ENCODE measurements around the gene OR4E2.
"Not testable (repeated sequence)": the region's sequence is repeated elsewhere in the genome, so short reads cannot be mapped to it uniquely, and the experiment has no call there.

The OR4E2 gene

DNA sequence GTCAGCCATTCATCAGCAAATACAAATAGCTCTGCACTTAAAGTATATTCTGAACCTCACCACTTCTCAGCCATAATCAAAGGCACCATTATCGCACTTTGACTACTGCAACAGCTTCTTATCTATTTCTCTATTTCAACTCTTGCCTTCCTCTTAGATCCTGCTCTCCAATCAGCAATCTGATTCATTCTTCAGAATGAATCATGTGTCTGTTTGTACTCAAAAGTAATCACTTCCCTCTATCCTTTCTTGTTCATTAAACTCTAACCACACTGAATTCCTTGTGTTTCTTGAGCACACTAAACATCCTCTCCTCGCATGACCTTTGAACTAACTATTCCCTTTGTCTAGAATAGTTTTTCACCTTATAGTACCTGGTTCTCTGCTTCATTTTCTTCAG, 32.8 kb downstream of the OR4E2 start:
- Histone ChIP-seq H3K4me1 (ENCODE audit: control insufficient read depth in 1 of 2, insufficient read depth in 2 of 2, low read length in 2 of 2) (no peaks in the 10 kb centered on the region), H3K27me3 (ENCODE audit: control insufficient read depth in 1 of 2, insufficient read depth in 2 of 2, low read length in 2 of 2) (no peaks in the 10 kb centered on the region), H3K4me3 (ENCODE audit: low read depth in 1 of 2, low read length in 2 of 2) (no peak overlapping the region), H3K27ac (ENCODE audit: low read depth, low read length) (no peak overlapping the region), H3K9ac (ENCODE audit: low read depth in 1 of 2, low read length in 2 of 2) (no peak overlapping the region), H3K36me3 (ENCODE audit: control insufficient read depth in 1 of 2, insufficient read depth in 2 of 2, low read length in 2 of 2) (no peaks in the 10 kb centered on the region), H3K9me3 (ENCODE audit: control insufficient read depth in 1 of 2, low read length in 2 of 2) (no peaks in the 10 kb centered on the region)

DNA sequence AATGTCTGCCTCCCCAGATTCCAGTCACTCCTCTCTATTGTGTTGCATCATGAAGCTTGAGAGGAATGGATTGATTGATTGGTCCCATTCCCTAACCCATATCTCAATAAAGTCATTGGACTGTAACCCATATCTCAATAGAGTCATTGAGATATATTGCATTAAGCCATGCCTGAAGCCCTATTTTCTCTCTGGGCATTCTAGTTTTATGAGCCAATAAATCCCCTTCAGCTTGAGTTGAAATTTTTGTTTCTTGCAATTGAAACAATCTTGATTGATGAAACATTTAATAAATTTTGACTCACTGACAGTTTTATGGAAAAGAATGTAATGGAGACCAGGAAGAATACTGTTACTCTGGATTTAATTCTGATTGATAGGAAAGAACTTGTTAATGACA, 40.8 kb downstream of the OR4E2 start:
- H3K36me3 ChIP-seq (ENCODE audit: control insufficient read depth in 1 of 2, insufficient read depth in 2 of 2, low read length in 2 of 2) = no peaks in the 10 kb centered on the region
- H3K4me3 ChIP-seq (ENCODE audit: low read depth in 1 of 2, low read length in 2 of 2) = no peak overlapping the region
- no peak overlapping the region for H3K9ac ChIP-seq (ENCODE audit: low read depth in 1 of 2, low read length in 2 of 2)
- H3K4me1 ChIP-seq (ENCODE audit: control insufficient read depth in 1 of 2, insufficient read depth in 2 of 2, low read length in 2 of 2) = no peaks in the 10 kb centered on the region
- H3K27ac ChIP-seq (ENCODE audit: low read depth, low read length) = no peak overlapping the region
- no peaks in the 10 kb centered on the region for H3K27me3 ChIP-seq (ENCODE audit: control insufficient read depth in 1 of 2, insufficient read depth in 2 of 2, low read length in 2 of 2)
- H3K9me3 ChIP-seq (ENCODE audit: control insufficient read depth in 1 of 2, low read length in 2 of 2) = no peaks in the 10 kb centered on the region

DNA sequence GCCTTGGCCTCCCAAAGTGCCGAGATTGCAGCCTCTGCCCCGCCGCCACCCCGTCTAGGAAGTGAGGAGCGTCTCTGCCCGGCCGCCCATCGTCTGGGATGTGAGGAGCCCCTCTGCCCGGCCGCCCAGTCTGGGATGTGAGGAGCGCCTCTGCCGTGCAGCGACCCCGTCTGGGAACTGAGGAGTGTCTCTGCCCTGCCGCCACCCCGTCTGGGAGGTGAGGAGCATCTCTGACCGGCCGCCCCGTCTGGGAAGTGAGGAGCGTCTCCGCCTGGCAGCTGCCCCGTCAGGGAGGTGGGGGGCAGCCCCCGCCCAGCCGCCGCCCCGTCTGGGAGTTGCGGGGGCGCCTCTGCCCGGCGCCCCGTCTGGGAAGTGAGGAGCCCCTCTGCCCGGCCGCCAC, 44.0 kb downstream of the OR4E2 start:
- H3K4me3 ChIP-seq (ENCODE audit: low read depth in 1 of 2, low read length in 2 of 2) = not testable (repeated sequence)

DNA sequence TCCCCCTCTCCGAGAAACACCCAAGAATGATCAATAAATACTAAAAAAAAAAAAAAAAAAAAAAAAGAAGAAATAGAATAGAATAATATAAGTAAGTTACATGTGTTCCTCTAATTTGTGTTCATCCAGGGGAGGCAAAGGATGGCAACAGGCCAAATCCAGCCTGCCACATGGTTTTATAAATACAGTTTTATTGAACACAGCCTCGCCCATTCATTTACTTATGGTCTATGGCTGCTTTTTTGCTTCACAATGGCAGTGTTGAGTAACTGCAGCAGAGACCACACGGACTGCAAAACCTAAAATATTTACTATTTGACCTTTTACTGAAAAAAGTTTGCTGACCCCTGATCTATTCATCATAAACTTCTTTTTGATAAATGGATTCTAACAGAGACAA, 44.9 kb downstream of the OR4E2 start:
- not testable (repeated sequence) for H3K36me3 ChIP-seq (ENCODE audit: control insufficient read depth in 1 of 2, insufficient read depth in 2 of 2, low read length in 2 of 2); H3K9ac ChIP-seq (ENCODE audit: low read depth in 1 of 2, low read length in 2 of 2)

More for the DNA sequence above, 44.0 kb downstream of the OR4E2 start:
- H3K9me3 ChIP-seq (ENCODE audit: control insufficient read depth in 1 of 2, low read length in 2 of 2); H3K4me1 ChIP-seq (ENCODE audit: control insufficient read depth in 1 of 2, insufficient read depth in 2 of 2, low read length in 2 of 2); H3K9ac ChIP-seq (ENCODE audit: low read depth in 1 of 2, low read length in 2 of 2); H3K27ac ChIP-seq (ENCODE audit: low read depth, low read length); H3K36me3 ChIP-seq (ENCODE audit: control insufficient read depth in 1 of 2, insufficient read depth in 2 of 2, low read length in 2 of 2); H3K27me3 ChIP-seq (ENCODE audit: control insufficient read depth in 1 of 2, insufficient read depth in 2 of 2, low read length in 2 of 2): not testable (repeated sequence)

DNA sequence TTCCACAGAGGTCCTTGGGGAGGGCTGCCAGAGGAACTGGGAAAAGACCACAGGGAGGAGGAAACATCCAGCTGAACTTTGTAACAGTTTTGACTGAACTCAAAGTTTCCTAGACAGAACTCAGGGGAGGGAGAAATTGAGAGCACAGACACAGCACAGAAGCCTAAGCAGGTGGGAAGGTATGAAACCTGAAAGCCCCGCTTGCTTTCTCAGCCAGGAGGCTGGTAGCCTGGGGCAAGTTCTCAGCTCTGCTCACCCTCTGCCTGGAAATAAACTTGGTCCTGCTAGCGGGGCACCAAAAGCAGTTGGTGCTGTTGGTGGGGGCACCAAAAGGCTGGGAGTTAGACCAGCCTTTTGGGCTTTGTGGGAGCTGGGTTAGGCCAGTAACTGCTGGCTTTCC, 45.9 kb downstream of the OR4E2 start:
- H3K9me3 ChIP-seq (ENCODE audit: control insufficient read depth in 1 of 2, low read length in 2 of 2) = no peaks in the 10 kb centered on the region
- H3K27me3 ChIP-seq (ENCODE audit: control insufficient read depth in 1 of 2, insufficient read depth in 2 of 2, low read length in 2 of 2) = no peaks in the 10 kb centered on the region
- no peaks in the 10 kb centered on the region for H3K36me3 ChIP-seq (ENCODE audit: control insufficient read depth in 1 of 2, insufficient read depth in 2 of 2, low read length in 2 of 2)
- no peak overlapping the region for H3K9ac ChIP-seq (ENCODE audit: low read depth in 1 of 2, low read length in 2 of 2)
- no peak overlapping the region for H3K4me3 ChIP-seq (ENCODE audit: low read depth in 1 of 2, low read length in 2 of 2)
- no peaks in the 10 kb centered on the region for H3K4me1 ChIP-seq (ENCODE audit: control insufficient read depth in 1 of 2, insufficient read depth in 2 of 2, low read length in 2 of 2)
- no peak overlapping the region for H3K27ac ChIP-seq (ENCODE audit: low read depth, low read length)

More for the DNA sequence above, 44.9 kb downstream of the OR4E2 start:
- not testable (repeated sequence) for H3K4me1 ChIP-seq (ENCODE audit: control insufficient read depth in 1 of 2, insufficient read depth in 2 of 2, low read length in 2 of 2); H3K9me3 ChIP-seq (ENCODE audit: control insufficient read depth in 1 of 2, low read length in 2 of 2); H3K27me3 ChIP-seq (ENCODE audit: control insufficient read depth in 1 of 2, insufficient read depth in 2 of 2, low read length in 2 of 2); H3K4me3 ChIP-seq (ENCODE audit: low read depth in 1 of 2, low read length in 2 of 2); H3K27ac ChIP-seq (ENCODE audit: low read depth, low read length)

DNA sequence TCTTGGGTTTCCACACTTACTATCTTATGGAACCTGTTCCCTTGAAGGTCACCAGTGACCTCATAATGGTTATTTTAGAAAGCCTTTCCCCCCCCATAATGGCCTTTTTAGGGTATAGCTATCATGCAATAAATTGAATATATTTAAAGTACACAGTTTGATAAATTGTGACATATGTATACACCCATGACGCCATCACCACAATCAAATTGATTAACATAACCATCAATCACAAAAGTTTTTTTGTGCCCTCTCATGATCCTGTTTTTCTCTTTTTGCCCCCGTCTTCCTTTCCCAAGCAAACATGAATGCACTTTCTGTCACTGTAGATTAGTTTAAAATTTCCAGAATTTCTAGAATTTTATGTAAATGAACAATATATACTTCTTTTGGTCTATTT, 48.7 kb downstream of the OR4E2 start:
- no peaks in the 10 kb centered on the region for H3K36me3 ChIP-seq (ENCODE audit: control insufficient read depth in 1 of 2, insufficient read depth in 2 of 2, low read length in 2 of 2)
- H3K4me1 ChIP-seq (ENCODE audit: control insufficient read depth in 1 of 2, insufficient read depth in 2 of 2, low read length in 2 of 2) = no peaks in the 10 kb centered on the region
- no peak overlapping the region for H3K9ac ChIP-seq (ENCODE audit: low read depth in 1 of 2, low read length in 2 of 2)
- H3K9me3 ChIP-seq (ENCODE audit: control insufficient read depth in 1 of 2, low read length in 2 of 2) = no peaks in the 10 kb centered on the region
- H3K27ac ChIP-seq (ENCODE audit: low read depth, low read length) = no peak overlapping the region
- no peaks in the 10 kb centered on the region for H3K27me3 ChIP-seq (ENCODE audit: control insufficient read depth in 1 of 2, insufficient read depth in 2 of 2, low read length in 2 of 2)
- H3K4me3 ChIP-seq (ENCODE audit: low read depth in 1 of 2, low read length in 2 of 2) = no peak overlapping the region

DNA sequence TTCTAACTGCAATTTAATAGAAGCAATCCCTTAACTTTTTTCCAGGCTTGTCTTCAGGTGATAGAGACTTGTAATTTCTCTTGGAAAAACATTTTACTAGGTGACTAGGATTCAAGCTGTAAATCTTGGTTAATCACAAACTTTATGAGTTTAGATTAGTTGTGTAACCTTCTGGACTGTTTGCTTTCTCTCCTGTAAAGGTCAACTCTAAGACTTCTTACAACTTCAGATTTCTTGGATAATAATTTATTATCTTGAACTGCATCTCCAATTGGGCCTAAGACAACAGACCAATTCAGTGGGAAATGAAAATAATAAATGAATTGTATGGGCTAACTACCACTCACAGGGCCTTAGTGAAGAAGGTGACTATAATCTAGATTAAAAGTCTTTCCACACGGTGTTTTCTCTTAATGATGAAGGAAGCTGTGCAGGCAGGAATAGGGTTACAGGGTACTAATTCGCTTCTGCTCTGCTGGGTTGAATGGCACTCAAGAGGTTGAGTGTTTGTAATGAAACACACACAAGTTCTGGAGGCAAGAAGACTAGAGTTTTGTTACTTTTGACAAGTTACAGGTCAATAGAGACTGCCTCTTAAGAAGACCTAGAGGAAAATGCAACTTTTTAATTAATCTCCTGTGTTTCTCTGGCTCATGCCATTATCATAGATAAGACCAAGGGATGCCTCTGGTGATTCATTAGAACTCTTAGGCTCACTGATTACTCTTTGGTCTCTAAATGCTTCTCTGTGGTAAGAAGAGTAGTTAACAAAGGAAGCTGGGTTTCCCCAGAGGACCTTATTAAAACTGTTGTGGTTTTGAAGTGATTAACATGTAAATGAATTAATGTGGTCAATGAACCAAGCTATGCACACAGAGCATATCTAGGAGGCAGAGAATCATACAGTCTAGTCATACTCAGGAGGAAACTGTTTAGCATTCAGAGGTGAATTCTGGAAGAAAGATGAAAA, 50.0 kb downstream of the OR4E2 start:
- Histone ChIP-seq H3K36me3 (ENCODE audit: control insufficient read depth in 1 of 2, insufficient read depth in 2 of 2, low read length in 2 of 2) (no peaks in the 10 kb centered on the region), H3K9ac (ENCODE audit: low read depth in 1 of 2, low read length in 2 of 2) (no peak overlapping the region), H3K27me3 (ENCODE audit: control insufficient read depth in 1 of 2, insufficient read depth in 2 of 2, low read length in 2 of 2) (no peaks in the 10 kb centered on the region), H3K4me3 (ENCODE audit: low read depth in 1 of 2, low read length in 2 of 2) (no peak overlapping the region), H3K4me1 (ENCODE audit: control insufficient read depth in 1 of 2, insufficient read depth in 2 of 2, low read length in 2 of 2) (no peaks in the 10 kb centered on the region), H3K9me3 (ENCODE audit: control insufficient read depth in 1 of 2, low read length in 2 of 2) (no peaks in the 10 kb centered on the region), H3K27ac (ENCODE audit: low read depth, low read length) (no peak overlapping the region)

DNA sequence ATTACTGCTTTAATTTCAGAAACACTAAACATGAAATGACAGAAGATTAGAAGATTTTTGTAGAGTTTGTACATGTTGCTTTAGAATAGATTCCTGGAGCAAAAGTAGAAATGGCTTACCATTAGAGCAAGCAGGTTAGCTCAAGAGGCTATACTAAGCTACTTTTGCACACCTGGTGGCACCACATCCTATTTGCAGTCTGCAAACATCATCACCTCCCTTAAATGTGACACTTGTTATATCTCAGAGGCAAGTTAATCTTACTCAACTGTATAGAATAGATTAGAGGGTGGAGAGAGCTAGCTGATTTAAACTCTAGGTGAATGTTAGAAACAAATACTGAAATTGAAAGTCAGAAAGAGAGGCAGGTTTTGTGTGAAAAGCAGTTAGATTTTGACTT, 50.7 kb downstream of the OR4E2 start:
- no peaks in the 10 kb centered on the region for H3K36me3 ChIP-seq (ENCODE audit: control insufficient read depth in 1 of 2, insufficient read depth in 2 of 2, low read length in 2 of 2)

DNA sequence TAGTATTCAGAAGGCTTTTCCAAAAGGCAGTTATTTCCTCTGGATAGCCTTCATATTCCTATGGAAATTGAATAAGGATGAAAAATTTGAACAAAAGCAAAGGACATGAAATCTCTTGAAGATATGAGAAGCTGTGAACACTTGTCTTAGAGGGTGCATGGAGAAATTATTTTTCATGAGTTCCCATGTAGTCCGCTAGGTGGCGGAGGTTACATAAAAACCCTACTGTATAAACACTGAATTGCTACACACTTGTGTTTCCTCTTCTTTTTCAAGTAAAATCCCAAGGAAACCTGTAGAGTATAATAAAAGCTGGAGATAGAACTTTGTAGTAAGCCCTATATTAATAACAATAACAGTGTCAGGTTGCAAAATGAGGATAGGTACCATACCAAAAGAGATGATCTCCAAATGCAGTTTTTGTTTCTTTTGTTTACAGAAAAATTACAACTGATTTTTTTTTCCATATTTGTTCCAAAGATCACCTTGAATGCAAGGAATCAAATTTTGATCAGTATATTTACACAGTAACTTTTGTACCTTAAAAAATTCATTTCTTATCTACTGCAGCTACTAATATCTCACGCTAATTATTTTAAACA, 57.8 kb downstream of the OR4E2 start:
- Histone ChIP-seq H3K27me3 (ENCODE audit: control insufficient read depth in 1 of 2, insufficient read depth in 2 of 2, low read length in 2 of 2) (no peaks in the 10 kb centered on the region), H3K9me3 (ENCODE audit: control insufficient read depth in 1 of 2, low read length in 2 of 2) (no peaks in the 10 kb centered on the region), H3K4me3 (ENCODE audit: low read depth in 1 of 2, low read length in 2 of 2) (no peak overlapping the region), H3K9ac (ENCODE audit: low read depth in 1 of 2, low read length in 2 of 2) (no peak overlapping the region), H3K27ac (ENCODE audit: low read depth, low read length) (no peak overlapping the region), H3K4me1 (ENCODE audit: control insufficient read depth in 1 of 2, insufficient read depth in 2 of 2, low read length in 2 of 2) (no peaks in the 10 kb centered on the region), H3K36me3 (ENCODE audit: control insufficient read depth in 1 of 2, insufficient read depth in 2 of 2, low read length in 2 of 2) (no peaks in the 10 kb centered on the region)

More for the DNA sequence above, 50.7 kb downstream of the OR4E2 start:
- H3K9ac ChIP-seq (ENCODE audit: low read depth in 1 of 2, low read length in 2 of 2) = no peak overlapping the region
- no peak overlapping the region for H3K27ac ChIP-seq (ENCODE audit: low read depth, low read length)
- H3K4me1 ChIP-seq (ENCODE audit: control insufficient read depth in 1 of 2, insufficient read depth in 2 of 2, low read length in 2 of 2) = no peaks in the 10 kb centered on the region
- no peaks in the 10 kb centered on the region for H3K9me3 ChIP-seq (ENCODE audit: control insufficient read depth in 1 of 2, low read length in 2 of 2)
- H3K27me3 ChIP-seq (ENCODE audit: control insufficient read depth in 1 of 2, insufficient read depth in 2 of 2, low read length in 2 of 2) = no peaks in the 10 kb centered on the region
- no peak overlapping the region for H3K4me3 ChIP-seq (ENCODE audit: low read depth in 1 of 2, low read length in 2 of 2)

DNA sequence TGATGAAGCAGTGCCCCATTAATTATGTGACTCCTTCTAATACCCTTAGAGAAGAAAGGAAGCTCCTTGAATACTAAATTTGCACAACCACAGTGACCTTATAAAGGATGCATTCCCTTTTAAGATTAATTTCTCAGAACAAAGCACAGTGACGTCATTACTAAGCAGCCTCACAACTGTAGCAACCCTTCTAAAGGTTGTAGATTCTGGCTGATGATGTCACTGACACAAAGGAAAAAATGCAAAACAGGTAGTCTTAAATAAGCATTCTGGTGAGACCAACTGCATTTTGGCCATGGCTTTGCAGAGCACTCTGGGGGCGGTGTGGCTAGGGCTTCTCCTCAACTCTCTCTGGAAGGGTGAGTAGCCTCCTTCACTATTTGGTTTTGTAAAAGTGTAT, 58.4 kb downstream of the OR4E2 start:
- Histone ChIP-seq H3K4me3 (ENCODE audit: low read depth in 1 of 2, low read length in 2 of 2) (no peak overlapping the region), H3K27ac (ENCODE audit: low read depth, low read length) (no peak overlapping the region)

More for the DNA sequence above, 58.4 kb downstream of the OR4E2 start:
- H3K36me3 ChIP-seq (ENCODE audit: control insufficient read depth in 1 of 2, insufficient read depth in 2 of 2, low read length in 2 of 2) = no peaks in the 10 kb centered on the region
- no peaks in the 10 kb centered on the region for H3K4me1 ChIP-seq (ENCODE audit: control insufficient read depth in 1 of 2, insufficient read depth in 2 of 2, low read length in 2 of 2)
- no peak overlapping the region for H3K9ac ChIP-seq (ENCODE audit: low read depth in 1 of 2, low read length in 2 of 2)
- no peaks in the 10 kb centered on the region for H3K27me3 ChIP-seq (ENCODE audit: control insufficient read depth in 1 of 2, insufficient read depth in 2 of 2, low read length in 2 of 2)
- H3K9me3 ChIP-seq (ENCODE audit: control insufficient read depth in 1 of 2, low read length in 2 of 2) = no peaks in the 10 kb centered on the region

Data from duodenal mucosa (tissue), 2 donors.